GM23338 (cell line): Measurements from ENCODE around the gene CHST11. TPM values are rescaled to one million over a fixed set of nuclear protein-coding genes. Genes with fewer than 3 reads are reported as not detected.

Source experiments
- ATAC-seq: fragments of 200-7000 bp; cut with Tn5 transposase; 3 replicates; pipeline ENCODE4 v1.9.1; 2020
- DNase-seq: peaks from one replicate; pipeline ENCODE4 v3.0.0-alpha.2; 2015; ENCODE audit warnings: low spot score
- H2AFZ ChIP-seq: fragments of 200-600 bp; sonication (generic); 2 replicates; pipeline ENCODE4 v1.8.0; 2016; ENCODE audit warnings: antibody characterized with exemption, mild to moderate bottlenecking, moderate library complexity
- H3F3A ChIP-seq: fragments of 200-600 bp; sonication (generic); replicated peaks from 2 replicates; pipeline ENCODE4 v1.8.0; 2017; ENCODE audit warnings: antibody characterized with exemption, mixed run types, low read depth
- H3K27ac ChIP-seq: fragments of 200-600 bp; sonication (generic); 2 replicates; pipeline ENCODE4 v1.6.1; 2016; ENCODE audit warnings: low read depth
- H3K27me3 ChIP-seq: fragments of 200-600 bp; sonication (generic); 2 replicates; pipeline ENCODE4 v1.8.0; 2016; ENCODE audit warnings: mild to moderate bottlenecking, mixed run types, moderate library complexity; ENCODE audit not compliant: insufficient read depth
- H3K36me3 ChIP-seq: fragments of 200-600 bp; sonication (generic); 2 replicates; pipeline ENCODE4 v1.8.0; 2016; ENCODE audit warnings: mild to moderate bottlenecking; ENCODE audit not compliant: insufficient read depth
- H3K4me1 ChIP-seq: fragments of 200-600 bp; sonication (generic); 2 replicates; pipeline ENCODE4 v1.8.0; 2016; ENCODE audit warnings: mild to moderate bottlenecking, moderate library complexity; ENCODE audit not compliant: insufficient read depth
- H3K4me2 ChIP-seq: fragments of 200-600 bp; sonication (generic); 2 replicates; pipeline ENCODE4 v1.7.1; 2017; ENCODE audit warnings: mixed run types
- H3K4me3 ChIP-seq: fragments of 200-600 bp; sonication (generic); 2 replicates; pipeline ENCODE4 v1.6.1; 2016; ENCODE audit warnings: mixed run types
- H3K79me2 ChIP-seq: fragments of 200-600 bp; sonication (generic); replicated peaks from 2 replicates; pipeline ENCODE4 v1.8.0; 2017; ENCODE audit warnings: mild to moderate bottlenecking; ENCODE audit not compliant: insufficient read depth
- H3K9me2 ChIP-seq: fragments of 200-600 bp; sonication (generic); 2 replicates; pipeline ENCODE4 v1.8.0; 2017; ENCODE audit not compliant: insufficient read depth
- H4K20me1 ChIP-seq: fragments of 200-600 bp; sonication (generic); replicated peaks from 2 replicates; pipeline ENCODE4 v1.8.0; 2017; ENCODE audit warnings: mild to moderate bottlenecking; ENCODE audit not compliant: insufficient read depth
- H3K27ac Mint-ChIP-seq: 2 replicates; pipeline ENCODE4 v1.8.0; 2020; ENCODE audit warnings: inconsistent platforms, mild to moderate bottlenecking, moderate library complexity, mixed read lengths
- H3K27me3 Mint-ChIP-seq: 3 replicates; pipeline ENCODE4 v1.8.0; 2022; ENCODE audit warnings: low read depth, mild to moderate bottlenecking, moderate library complexity, mixed read lengths, inconsistent platforms; ENCODE audit not compliant: insufficient read depth, poor library complexity
- H3K36me3 Mint-ChIP-seq: 3 replicates; pipeline ENCODE4 v1.8.0; 2021; ENCODE audit warnings: low read depth, mild to moderate bottlenecking, inconsistent platforms, moderate library complexity, mixed read lengths
- H3K4me1 Mint-ChIP-seq: 3 replicates; pipeline ENCODE4 v1.8.0; 2020; ENCODE audit warnings: mild to moderate bottlenecking, inconsistent platforms, mixed read lengths
- H3K4me3 Mint-ChIP-seq: 3 replicates; pipeline ENCODE4 v1.8.0; 2021; ENCODE audit warnings: moderate library complexity, mild to moderate bottlenecking, inconsistent platforms, mixed read lengths
- H3K9me3 Mint-ChIP-seq: 3 replicates; pipeline ENCODE4 v1.8.0; 2020; ENCODE audit warnings: moderate library complexity, mild to moderate bottlenecking, inconsistent platforms, mixed read lengths
- CREB1 ChIP-seq: fragments of 250-450 bp; sonication (Bioruptor Pico); IDR thresholded peaks from 2 replicates; pipeline ENCODE4 v1.5.0; 2020; ENCODE audit warnings: low read depth, mild to moderate bottlenecking, moderate library complexity
- EZH2 ChIP-seq: fragments of 200-600 bp; sonication (generic); IDR thresholded peaks from one replicate; pipeline ENCODE4 v1.8.0; 2017; ENCODE audit warnings: antibody characterized with exemption, mild to moderate bottlenecking, low read depth; ENCODE audit not compliant: unreplicated experiment
- EZH2phosphoT487 ChIP-seq: fragments of 200-600 bp; sonication (generic); IDR thresholded peaks from one replicate; pipeline ENCODE4 v1.8.1; 2018; ENCODE audit warnings: antibody characterized with exemption; ENCODE audit not compliant: unreplicated experiment
- NANOG ChIP-seq: IDR thresholded peaks from 2 replicates; pipeline ENCODE4 v1.6.1; 2016; ENCODE audit warnings: antibody characterized with exemption, borderline replicate concordance
- STAT1 ChIP-seq: IDR thresholded peaks from one replicate; pipeline ENCODE4 v1.6.1; 2016; ENCODE audit warnings: antibody characterized with exemption; ENCODE audit not compliant: unreplicated experiment
- polyA plus RNA-seq: library from polyadenylated mRNA; unstranded; fragments of >200 nt; fragmentation: Nextera tagmentation; extraction: Ambion mirVana; gene quantifications from 2 replicates; pipeline ENCODE4 v1.2.1, GENCODE V29; 2016
- total RNA-seq: library from RNA; depleted of rRNA; stranded (reverse); fragments of >200 nt; shearing (Covaris generic); gene quantifications from 2 replicates; pipeline ENCODE4 v1.2.3, GENCODE V29; 2014
- TF ChIP-seq, protein P1 (sequence below), 2 experiments: fragments of 200-600 bp in 1 of 2; sonication (generic) in 1 of 2; conservative IDR thresholded peaks; 2 replicates each; pipeline versions ENCODE4 v1.5.1 to v1.6.1; 2016 to 2017; ENCODE audit warnings: antibody characterized with exemption in 2 of 2, low read depth in 2 of 2, mild to moderate bottlenecking in 2 of 2, moderate library complexity in 1 of 2
- TF ChIP-seq, protein P2 (sequence below): IDR thresholded peaks from one replicate; pipeline ENCODE4 v1.6.1; 2018; ENCODE audit warnings: antibody characterized with exemption; ENCODE audit not compliant: unreplicated experiment
- TF ChIP-seq, protein P3 (sequence below): IDR thresholded peaks from 2 replicates; pipeline ENCODE4 v1.6.1; 2016; ENCODE audit warnings: antibody characterized with exemption
- TF ChIP-seq, protein P4 (sequence below): fragments of 250-450 bp; sonication (Bioruptor Pico); IDR thresholded peaks from 2 replicates; pipeline ENCODE4 v1.5.0; 2020; ENCODE audit warnings: mild to moderate bottlenecking, moderate library complexity

The CHST11 gene
- total and polyA plus RNA-seq, 2 experiments from 2014 or later = 7.7 to 25.7 TPM

GRCh38 chr12:104668274-104668718, 211.5 kb downstream of the CHST11 start:
- H3K27me3 Mint-ChIP-seq = peaks cover 2% of the 10 kb centered on the region
- DNase-seq = no peak
- Histone ChIP-seq H4K20me1 (peaks cover 4% of the 10 kb centered on the region; the same call in 1 of the 2 replicates), H3K4me3 (no peak overlapping the region), H3K9me2 (no peaks in the 10 kb centered on the region), H3K27me3 (no peaks in the 10 kb centered on the region), H3F3A (no peaks in the 10 kb centered on the region), H2AFZ (no peak overlapping the region), H3K27ac (no peak overlapping the region), H3K4me2 (no peak overlapping the region), H3K79me2 (no peaks in the 10 kb centered on the region), H3K4me1 (peaks cover 12% of the 10 kb centered on the region), H3K36me3 (no peaks in the 10 kb centered on the region)
- TF ChIP-seq EZH2phosphoT487 (no peak), NANOG (no peak), CREB1 (CRISPR knock-in tag) (no peak), STAT1 (no peak), EZH2 (no peak)
- TF ChIP-seq, protein P1, sequence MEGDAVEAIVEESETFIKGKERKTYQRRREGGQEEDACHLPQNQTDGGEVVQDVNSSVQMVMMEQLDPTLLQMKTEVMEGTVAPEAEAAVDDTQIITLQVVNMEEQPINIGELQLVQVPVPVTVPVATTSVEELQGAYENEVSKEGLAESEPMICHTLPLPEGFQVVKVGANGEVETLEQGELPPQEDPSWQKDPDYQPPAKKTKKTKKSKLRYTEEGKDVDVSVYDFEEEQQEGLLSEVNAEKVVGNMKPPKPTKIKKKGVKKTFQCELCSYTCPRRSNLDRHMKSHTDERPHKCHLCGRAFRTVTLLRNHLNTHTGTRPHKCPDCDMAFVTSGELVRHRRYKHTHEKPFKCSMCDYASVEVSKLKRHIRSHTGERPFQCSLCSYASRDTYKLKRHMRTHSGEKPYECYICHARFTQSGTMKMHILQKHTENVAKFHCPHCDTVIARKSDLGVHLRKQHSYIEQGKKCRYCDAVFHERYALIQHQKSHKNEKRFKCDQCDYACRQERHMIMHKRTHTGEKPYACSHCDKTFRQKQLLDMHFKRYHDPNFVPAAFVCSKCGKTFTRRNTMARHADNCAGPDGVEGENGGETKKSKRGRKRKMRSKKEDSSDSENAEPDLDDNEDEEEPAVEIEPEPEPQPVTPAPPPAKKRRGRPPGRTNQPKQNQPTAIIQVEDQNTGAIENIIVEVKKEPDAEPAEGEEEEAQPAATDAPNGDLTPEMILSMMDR (conservative IDR thresholded peaks at IDR 0.05; ENCODE audit: low read depth in 2 of 2) = no peak
- TF ChIP-seq, protein P2, sequence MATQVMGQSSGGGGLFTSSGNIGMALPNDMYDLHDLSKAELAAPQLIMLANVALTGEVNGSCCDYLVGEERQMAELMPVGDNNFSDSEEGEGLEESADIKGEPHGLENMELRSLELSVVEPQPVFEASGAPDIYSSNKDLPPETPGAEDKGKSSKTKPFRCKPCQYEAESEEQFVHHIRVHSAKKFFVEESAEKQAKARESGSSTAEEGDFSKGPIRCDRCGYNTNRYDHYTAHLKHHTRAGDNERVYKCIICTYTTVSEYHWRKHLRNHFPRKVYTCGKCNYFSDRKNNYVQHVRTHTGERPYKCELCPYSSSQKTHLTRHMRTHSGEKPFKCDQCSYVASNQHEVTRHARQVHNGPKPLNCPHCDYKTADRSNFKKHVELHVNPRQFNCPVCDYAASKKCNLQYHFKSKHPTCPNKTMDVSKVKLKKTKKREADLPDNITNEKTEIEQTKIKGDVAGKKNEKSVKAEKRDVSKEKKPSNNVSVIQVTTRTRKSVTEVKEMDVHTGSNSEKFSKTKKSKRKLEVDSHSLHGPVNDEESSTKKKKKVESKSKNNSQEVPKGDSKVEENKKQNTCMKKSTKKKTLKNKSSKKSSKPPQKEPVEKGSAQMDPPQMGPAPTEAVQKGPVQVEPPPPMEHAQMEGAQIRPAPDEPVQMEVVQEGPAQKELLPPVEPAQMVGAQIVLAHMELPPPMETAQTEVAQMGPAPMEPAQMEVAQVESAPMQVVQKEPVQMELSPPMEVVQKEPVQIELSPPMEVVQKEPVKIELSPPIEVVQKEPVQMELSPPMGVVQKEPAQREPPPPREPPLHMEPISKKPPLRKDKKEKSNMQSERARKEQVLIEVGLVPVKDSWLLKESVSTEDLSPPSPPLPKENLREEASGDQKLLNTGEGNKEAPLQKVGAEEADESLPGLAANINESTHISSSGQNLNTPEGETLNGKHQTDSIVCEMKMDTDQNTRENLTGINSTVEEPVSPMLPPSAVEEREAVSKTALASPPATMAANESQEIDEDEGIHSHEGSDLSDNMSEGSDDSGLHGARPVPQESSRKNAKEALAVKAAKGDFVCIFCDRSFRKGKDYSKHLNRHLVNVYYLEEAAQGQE = no peak
- TF ChIP-seq, protein P3, sequence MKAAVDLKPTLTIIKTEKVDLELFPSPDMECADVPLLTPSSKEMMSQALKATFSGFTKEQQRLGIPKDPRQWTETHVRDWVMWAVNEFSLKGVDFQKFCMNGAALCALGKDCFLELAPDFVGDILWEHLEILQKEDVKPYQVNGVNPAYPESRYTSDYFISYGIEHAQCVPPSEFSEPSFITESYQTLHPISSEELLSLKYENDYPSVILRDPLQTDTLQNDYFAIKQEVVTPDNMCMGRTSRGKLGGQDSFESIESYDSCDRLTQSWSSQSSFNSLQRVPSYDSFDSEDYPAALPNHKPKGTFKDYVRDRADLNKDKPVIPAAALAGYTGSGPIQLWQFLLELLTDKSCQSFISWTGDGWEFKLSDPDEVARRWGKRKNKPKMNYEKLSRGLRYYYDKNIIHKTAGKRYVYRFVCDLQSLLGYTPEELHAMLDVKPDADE = no peak
- TF ChIP-seq, protein P4, sequence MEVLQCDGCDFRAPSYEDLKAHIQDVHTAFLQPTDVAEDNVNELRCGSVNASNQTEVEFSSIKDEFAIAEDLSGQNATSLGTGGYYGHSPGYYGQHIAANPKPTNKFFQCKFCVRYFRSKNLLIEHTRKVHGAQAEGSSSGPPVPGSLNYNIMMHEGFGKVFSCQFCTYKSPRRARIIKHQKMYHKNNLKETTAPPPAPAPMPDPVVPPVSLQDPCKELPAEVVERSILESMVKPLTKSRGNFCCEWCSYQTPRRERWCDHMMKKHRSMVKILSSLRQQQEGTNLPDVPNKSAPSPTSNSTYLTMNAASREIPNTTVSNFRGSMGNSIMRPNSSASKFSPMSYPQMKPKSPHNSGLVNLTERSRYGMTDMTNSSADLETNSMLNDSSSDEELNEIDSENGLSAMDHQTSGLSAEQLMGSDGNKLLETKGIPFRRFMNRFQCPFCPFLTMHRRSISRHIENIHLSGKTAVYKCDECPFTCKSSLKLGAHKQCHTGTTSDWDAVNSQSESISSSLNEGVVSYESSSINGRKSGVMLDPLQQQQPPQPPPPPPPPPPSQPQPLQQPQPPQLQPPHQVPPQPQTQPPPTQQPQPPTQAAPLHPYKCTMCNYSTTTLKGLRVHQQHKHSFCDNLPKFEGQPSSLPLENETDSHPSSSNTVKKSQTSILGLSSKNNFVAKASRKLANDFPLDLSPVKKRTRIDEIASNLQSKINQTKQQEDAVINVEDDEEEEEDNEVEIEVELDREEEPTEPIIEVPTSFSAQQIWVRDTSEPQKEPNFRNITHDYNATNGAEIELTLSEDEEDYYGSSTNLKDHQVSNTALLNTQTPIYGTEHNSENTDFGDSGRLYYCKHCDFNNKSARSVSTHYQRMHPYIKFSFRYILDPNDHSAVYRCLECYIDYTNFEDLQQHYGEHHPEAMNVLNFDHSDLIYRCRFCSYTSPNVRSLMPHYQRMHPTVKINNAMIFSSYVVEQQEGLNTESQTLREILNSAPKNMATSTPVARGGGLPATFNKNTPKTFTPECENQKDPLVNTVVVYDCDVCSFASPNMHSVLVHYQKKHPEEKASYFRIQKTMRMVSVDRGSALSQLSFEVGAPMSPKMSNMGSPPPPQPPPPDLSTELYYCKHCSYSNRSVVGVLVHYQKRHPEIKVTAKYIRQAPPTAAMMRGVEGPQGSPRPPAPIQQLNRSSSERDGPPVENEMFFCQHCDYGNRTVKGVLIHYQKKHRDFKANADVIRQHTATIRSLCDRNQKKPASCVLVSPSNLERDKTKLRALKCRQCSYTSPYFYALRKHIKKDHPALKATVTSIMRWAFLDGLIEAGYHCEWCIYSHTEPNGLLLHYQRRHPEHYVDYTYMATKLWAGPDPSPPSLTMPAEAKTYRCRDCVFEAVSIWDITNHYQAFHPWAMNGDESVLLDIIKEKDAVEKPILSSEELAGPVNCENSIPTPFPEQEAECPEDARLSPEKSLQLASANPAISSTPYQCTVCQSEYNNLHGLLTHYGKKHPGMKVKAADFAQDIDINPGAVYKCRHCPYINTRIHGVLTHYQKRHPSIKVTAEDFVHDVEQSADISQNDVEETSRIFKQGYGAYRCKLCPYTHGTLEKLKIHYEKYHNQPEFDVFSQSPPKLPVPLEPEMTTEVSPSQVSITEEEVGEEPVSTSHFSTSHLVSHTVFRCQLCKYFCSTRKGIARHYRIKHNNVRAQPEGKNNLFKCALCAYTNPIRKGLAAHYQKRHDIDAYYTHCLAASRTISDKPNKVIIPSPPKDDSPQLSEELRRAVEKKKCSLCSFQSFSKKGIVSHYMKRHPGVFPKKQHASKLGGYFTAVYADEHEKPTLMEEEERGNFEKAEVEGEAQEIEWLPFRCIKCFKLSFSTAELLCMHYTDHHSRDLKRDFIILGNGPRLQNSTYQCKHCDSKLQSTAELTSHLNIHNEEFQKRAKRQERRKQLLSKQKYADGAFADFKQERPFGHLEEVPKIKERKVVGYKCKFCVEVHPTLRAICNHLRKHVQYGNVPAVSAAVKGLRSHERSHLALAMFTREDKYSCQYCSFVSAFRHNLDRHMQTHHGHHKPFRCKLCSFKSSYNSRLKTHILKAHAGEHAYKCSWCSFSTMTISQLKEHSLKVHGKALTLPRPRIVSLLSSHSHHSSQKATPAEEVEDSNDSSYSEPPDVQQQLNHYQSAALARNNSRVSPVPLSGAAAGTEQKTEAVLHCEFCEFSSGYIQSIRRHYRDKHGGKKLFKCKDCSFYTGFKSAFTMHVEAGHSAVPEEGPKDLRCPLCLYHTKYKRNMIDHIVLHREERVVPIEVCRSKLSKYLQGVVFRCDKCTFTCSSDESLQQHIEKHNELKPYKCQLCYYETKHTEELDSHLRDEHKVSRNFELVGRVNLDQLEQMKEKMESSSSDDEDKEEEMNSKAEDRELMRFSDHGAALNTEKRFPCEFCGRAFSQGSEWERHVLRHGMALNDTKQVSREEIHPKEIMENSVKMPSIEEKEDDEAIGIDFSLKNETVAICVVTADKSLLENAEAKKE = no peak
- no peak overlapping the region for H3K4me3 Mint-ChIP-seq
- H3K4me1 Mint-ChIP-seq = peaks cover 33% of the 10 kb centered on the region
- H3K36me3 Mint-ChIP-seq = no peaks in the 10 kb centered on the region
- no peaks in the 10 kb centered on the region for H3K9me3 Mint-ChIP-seq
- no peak overlapping the region; the same call in 1 of the 2 replicates for H3K27ac Mint-ChIP-seq
- no peak for ATAC-seq
